ENCODE data around the gene TMPRSS6. TPM values are rescaled to one million over a fixed set of nuclear protein-coding genes. Genes with fewer than 3 reads are reported as not detected.

The TMPRSS6 gene
- total and polyA plus RNA-seq, 2 donors, result 0.04 TPM; not detected in 1

DNA sequence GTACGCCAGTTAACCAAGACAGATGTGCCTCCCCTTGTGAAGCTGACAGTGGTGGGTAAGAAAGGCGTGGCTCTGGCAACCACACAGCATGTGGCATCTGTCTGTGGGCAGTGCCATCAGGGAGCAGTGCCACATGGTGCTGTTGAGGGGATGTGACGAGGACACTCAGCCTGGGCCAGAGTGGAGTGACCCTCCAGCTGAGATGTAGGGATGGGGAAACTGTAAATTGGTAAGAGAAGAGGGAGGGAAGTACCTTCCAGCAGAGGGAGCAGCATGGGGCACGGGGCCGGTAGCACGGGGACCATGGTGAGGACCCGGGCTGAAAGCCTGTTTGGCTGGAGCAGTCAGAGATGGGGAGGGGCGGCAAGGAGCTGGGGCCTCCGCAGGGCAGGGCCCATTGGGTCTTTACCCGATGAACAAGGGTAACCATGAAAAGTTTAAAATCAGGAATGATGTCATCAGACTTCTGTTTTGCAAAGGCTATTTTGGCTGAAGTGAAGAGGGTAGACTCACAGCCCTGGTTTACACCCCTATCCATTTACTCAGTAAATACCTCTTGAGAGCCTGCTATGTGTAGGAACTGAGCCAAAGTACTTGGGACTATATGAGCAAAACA, 10.4 kb downstream of the TMPRSS6 start:
- 49% methylated on average over 10 of the region's 10 CpGs for WGBS
- Histone ChIP-seq H3K27ac (ENCODE audit: low read depth) (no peak overlapping the region), H3K36me3 (ENCODE audit: insufficient read depth) (no peaks in the 10 kb centered on the region), H3K4me3 (ENCODE audit: low read depth, low read length) (no peak overlapping the region), H3K4me1 (ENCODE audit: insufficient read depth) (no peaks in the 10 kb centered on the region)
- no peak for DNase-seq (ENCODE audit: extremely low spot score)

DNA sequence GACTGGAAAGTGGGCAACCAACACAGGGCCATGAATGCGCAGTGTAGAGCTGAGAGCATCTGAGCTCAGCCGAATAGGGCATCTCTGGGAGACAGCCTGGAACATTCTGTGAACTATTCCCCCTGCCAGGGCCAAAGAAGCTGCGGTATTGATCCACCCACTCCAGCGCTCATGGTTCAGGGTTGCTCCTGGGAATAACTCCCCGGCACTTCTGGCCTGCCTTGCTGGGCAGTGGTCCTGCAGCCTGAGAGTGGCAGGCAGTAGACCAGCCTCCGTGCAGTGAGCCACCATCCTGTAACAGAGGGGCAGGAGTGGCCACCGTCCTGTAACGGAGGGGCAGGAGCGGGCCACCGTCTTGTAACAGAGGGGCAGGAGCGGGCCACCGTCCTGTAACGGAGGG, 12.2 kb downstream of the TMPRSS6 start:
- WGBS, result 58% methylated on average over 13 of the region's 13 CpGs
- Histone ChIP-seq H3K27ac (ENCODE audit: low read depth) (no peak overlapping the region), H3K4me3 (ENCODE audit: low read depth, low read length) (no peak overlapping the region), H3K36me3 (ENCODE audit: insufficient read depth) (no peaks in the 10 kb centered on the region), H3K4me1 (ENCODE audit: insufficient read depth) (no peaks in the 10 kb centered on the region)
- DNase-seq (ENCODE audit: extremely low spot score), result no peak

DNA sequence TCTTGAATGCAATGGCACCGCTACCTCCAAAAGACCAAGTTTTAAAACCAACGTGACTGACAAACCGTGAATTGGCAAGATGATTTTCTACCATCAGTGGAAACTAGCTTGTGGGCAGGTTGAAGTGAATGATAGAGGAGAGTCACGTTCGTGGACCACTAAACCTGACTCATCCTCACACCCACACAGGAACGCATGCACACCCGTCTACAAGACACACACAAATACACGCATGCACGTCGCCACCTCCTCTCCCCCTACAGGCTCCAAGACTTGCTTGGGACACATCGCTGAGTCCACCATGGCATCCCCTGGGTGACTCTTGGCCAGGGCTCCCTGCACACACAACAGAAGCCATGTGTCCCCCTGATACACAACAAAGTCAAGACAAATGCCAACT, 14.4 kb downstream of the TMPRSS6 start:
- 80% methylated on average over 11 of the region's 11 CpGs for WGBS
- H3K36me3 ChIP-seq (ENCODE audit: insufficient read depth), result no peaks in the 10 kb centered on the region
- H3K4me1 ChIP-seq (ENCODE audit: insufficient read depth), result no peaks in the 10 kb centered on the region
- no peak overlapping the region for H3K27ac ChIP-seq (ENCODE audit: low read depth)
- DNase-seq (ENCODE audit: extremely low spot score), result no peak
- H3K4me3 ChIP-seq (ENCODE audit: low read depth, low read length), result no peak overlapping the region

DNA sequence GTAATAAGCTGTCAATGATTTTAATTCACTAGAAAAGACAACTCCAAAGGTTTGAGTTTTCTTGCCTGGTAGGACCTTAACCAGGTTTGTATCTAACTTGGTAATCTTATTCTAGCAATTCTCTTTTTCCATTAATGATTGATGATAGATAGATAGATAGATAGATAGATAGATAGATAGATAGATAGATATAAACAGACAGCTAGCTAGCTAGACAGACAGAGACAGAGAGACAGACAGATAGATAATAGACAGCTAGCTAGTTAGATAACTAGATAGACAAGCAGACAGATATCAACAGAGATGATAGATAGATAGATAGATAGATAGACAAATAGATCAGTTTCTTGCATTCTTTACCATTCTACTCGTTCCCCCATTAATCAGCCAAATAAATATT, 15.3 kb downstream of the TMPRSS6 start:
- Histone ChIP-seq H3K4me3 (ENCODE audit: low read depth, low read length) (no peak overlapping the region), H3K36me3 (ENCODE audit: insufficient read depth) (no peaks in the 10 kb centered on the region), H3K27ac (ENCODE audit: low read depth) (no peak overlapping the region), H3K4me1 (ENCODE audit: insufficient read depth) (no peaks in the 10 kb centered on the region)
- WGBS, result 60% methylated on average over 1 of the region's 1 CpG
- no peak for DNase-seq (ENCODE audit: extremely low spot score)

DNA sequence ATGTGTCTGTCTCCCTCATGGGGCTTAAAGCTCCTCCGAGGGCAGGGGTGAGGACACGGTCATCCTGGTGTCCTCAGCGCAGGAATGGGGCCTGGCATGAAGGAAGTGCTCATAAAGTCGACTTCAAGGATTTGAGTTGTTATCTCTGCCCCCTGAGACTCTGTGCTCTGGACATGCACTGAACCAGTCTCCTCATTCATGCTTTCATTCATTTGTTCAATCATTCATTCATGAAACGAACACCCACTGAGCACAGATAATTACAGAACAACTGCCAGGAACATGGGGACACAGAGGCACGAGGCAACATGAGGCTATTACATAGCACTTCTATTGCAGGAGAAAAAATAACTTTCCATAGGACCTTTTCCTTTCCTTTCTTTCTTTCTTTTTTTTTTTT, 16.5 kb downstream of the TMPRSS6 start:
- 36% methylated on average over 6 of the region's 6 CpGs for WGBS
- H3K4me3 ChIP-seq (ENCODE audit: low read depth, low read length), result no peak overlapping the region
- no peak overlapping the region for H3K27ac ChIP-seq (ENCODE audit: low read depth)

DNA sequence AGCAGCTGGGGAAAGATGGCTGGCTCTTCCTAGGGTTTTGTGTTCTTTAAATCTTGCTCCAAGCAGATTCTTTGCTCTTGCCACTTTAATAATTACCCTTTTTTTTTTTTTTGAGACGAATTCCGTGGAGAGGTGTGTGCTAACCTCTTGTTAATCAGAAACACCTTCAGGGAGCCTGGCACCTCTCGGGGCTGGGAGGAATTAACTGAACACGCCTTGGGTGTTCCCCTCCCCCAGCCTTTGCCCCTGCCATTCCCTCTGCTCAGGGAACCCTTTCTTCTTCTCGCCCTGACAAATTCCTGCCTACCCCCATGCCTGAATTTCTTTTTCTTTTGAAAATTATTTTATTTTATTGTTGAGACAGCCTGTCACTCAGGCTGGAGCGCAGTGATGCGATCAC, 17.5 kb downstream of the TMPRSS6 start:
- Histone ChIP-seq H3K27ac (ENCODE audit: low read depth) (no peak overlapping the region), H3K4me1 (ENCODE audit: insufficient read depth) (no peaks in the 10 kb centered on the region), H3K4me3 (ENCODE audit: low read depth, low read length) (no peak overlapping the region), H3K36me3 (ENCODE audit: insufficient read depth) (no peaks in the 10 kb centered on the region)
- no peak for DNase-seq (ENCODE audit: extremely low spot score)
- WGBS, result 73% methylated on average over 7 of the region's 7 CpGs

More for the DNA sequence above, 16.5 kb downstream of the TMPRSS6 start:
- no peak for DNase-seq (ENCODE audit: extremely low spot score)
- H3K4me1 ChIP-seq (ENCODE audit: insufficient read depth), result no peaks in the 10 kb centered on the region
- H3K36me3 ChIP-seq (ENCODE audit: insufficient read depth), result no peaks in the 10 kb centered on the region

DNA sequence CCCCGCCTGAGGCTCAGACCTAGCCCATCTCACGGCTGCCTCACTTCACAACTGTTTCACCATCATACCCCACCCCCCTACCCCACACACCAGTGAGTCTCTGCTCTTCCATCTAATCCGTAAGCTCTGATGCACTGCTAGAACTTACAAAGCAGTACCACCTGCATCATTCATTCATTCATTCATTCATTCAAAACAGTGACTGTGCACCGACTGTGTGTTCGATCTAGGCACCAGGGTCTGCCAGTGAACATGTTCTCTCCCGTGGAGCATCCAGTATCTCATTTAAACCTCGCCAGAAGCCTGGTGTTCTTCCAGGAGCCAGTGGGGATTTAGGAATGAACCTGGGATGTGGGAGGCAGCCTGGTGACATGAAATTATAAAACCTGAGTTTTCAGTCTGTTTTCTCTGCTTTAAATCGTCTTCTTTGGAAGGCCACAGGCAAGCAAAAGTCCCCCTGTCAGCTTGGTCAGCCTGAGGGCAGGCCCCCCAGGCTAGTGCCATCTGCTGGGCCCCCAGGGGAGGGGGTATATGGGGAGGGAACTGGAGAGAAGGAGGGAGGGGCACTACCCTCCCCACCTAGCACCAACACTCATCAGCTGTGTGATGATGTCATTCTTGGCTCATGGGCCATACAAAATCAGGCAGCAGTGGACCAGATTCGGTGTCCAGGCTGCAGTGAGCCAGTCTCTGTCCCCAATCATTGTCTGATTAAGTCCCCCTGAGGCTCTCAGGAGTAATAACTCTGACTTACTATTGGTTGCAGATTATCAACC, 18.4 kb downstream of the TMPRSS6 start:
- H3K27ac ChIP-seq (ENCODE audit: low read depth), result no peak overlapping the region
- no peaks in the 10 kb centered on the region for H3K36me3 ChIP-seq (ENCODE audit: insufficient read depth)
- H3K4me1 ChIP-seq (ENCODE audit: insufficient read depth), result no peaks in the 10 kb centered on the region
- no peak for DNase-seq (ENCODE audit: extremely low spot score)
- 68% methylated on average over 9 of the region's 9 CpGs for WGBS
- no peak overlapping the region for H3K4me3 ChIP-seq (ENCODE audit: low read depth, low read length)

DNA sequence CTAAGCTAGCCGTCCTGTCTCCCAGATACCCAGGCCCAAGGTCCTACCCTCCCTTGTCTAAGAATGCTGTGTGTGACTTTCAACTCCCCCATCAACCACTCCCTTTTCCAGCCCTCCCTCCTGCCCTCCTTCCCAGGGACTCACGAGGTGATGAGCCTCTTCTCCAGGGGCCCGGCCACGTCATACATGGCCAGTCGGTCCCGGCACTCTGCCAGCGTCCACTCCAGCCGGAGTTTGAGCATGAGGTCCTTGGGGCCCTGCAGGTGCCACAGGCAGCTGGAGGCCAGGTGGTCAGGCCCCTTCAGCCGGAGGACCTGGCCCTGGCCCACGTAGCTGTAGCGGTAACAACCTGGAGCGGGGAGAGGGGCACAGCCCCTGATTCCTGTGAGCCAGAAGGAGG, 20.1 kb downstream of the TMPRSS6 start:
- H3K36me3 ChIP-seq (ENCODE audit: insufficient read depth), result no peaks in the 10 kb centered on the region
- WGBS, result 61% methylated on average over 12 of the region's 12 CpGs
- no peak for DNase-seq (ENCODE audit: extremely low spot score)
- no peak overlapping the region for H3K27ac ChIP-seq (ENCODE audit: low read depth)
- H3K4me1 ChIP-seq (ENCODE audit: insufficient read depth), result no peaks in the 10 kb centered on the region
- H3K4me3 ChIP-seq (ENCODE audit: low read depth, low read length), result no peak overlapping the region

DNA sequence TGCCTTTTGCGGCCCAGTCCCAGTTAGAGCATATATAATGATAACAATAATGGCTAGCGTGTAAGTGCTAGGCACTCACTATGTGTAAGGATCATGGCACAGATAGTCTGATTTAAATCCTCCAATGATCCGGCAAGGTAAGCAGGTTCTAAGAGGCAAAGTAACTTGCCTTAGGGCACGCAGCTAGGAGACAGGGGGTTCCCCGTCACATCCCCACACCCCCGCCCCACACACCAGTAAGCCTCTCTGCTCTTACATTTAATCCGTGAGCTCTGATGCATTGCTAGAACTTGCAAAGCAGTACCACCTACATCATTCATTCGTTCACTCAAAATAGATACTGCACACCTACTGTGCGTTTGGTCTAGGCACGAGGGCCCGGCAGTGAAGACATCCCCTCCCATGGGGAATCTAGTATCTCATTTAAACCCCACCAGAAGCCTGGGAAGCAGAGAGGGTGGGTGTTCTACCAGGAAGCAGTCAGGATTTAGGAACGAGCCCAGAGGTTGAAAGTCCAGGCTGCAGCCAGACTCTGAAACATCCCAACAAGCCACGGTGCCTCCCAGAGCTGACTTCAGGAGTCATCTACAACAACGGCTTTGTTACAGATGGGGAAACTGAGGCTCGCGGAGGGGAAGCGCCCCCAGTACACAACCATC, 20.6 kb downstream of the TMPRSS6 start:
- Histone ChIP-seq H3K4me1 (ENCODE audit: insufficient read depth) (no peaks in the 10 kb centered on the region), H3K36me3 (ENCODE audit: insufficient read depth) (no peaks in the 10 kb centered on the region), H3K4me3 (ENCODE audit: low read depth, low read length) (no peak overlapping the region), H3K27ac (ENCODE audit: low read depth) (no peak overlapping the region)
- WGBS, result 80% methylated on average over 17 of the region's 17 CpGs
- DNase-seq (ENCODE audit: extremely low spot score), result no peak

DNA sequence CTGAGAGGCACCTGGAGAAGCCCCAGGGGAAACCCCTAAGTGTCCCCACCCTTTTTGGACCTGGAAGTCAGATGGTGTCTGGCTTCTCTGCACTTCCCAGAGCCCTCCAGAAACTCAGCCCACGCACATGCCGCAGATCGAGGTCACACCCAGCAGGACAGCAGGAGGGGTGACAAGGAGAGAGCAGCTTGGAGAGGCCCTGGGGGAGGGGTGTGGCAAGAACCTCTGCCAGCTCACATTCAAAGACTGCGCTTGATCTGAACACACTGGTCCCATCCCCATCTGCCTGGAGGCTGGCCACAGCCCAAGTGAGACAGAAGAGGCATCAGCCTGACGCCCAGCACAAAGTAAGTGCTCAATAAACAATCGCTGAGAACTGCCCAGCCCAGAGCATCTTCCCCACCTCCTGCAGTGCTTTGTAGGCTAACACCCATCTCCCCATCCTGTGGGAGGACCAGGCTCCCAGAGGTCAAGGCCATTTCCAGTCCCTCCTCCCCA, 21.4 kb downstream of the TMPRSS6 start:
- Histone ChIP-seq H3K27ac (ENCODE audit: low read depth) (no peak overlapping the region), H3K36me3 (ENCODE audit: insufficient read depth) (no peaks in the 10 kb centered on the region), H3K4me1 (ENCODE audit: insufficient read depth) (no peaks in the 10 kb centered on the region), H3K4me3 (ENCODE audit: low read depth, low read length) (no peak overlapping the region)
- no peak for DNase-seq (ENCODE audit: extremely low spot score)
- 32% methylated on average over 6 of the region's 6 CpGs for WGBS

DNA sequence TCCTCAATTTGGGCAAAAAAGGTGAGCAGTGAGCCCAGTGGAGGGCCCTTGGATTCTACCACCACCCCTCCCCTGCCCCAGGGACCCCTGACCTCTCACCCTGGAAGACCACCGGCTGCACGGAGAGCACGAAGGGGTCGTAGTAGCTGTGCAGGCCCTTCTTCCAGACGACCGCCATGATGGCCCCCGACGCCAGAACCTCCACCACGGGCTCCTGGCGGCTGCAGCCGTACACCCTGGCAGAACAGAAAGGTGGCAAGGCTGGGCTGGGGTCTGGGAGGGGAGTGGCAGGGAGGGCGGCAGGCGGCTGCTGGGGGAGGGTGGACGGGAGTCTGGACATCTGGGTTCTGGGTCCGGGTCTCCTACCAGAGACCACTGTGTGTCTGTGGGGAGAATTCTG, 23.3 kb downstream of the TMPRSS6 start:
- no peaks in the 10 kb centered on the region for H3K36me3 ChIP-seq (ENCODE audit: insufficient read depth)
- 66% methylated on average over 15 of the region's 15 CpGs for WGBS
- H3K27ac ChIP-seq (ENCODE audit: low read depth), result no peak overlapping the region
- DNase-seq (ENCODE audit: extremely low spot score), result no peak
- H3K4me1 ChIP-seq (ENCODE audit: insufficient read depth), result no peaks in the 10 kb centered on the region
- H3K4me3 ChIP-seq (ENCODE audit: low read depth, low read length), result no peak overlapping the region

DNA sequence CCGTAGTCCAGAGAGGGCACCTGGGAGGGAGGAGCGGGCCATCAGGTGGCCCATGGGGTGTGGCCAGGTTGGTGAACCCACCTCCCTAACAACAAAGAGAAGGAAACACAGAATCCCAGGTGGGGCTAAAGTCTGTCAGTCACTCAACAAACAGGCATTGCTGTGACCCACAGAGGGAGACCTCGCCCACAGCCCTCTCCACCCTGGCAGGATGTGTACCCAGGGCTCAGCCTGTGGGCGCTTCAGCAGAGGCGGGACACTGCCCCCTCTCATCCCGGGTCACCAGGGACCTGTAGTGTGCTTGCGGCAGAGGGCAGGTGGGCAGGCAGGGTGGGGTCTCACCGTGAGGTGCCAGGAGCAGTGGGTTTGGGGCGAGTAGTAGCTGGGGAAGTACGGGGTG, 25.1 kb downstream of the TMPRSS6 start:
- WGBS, result 88% methylated on average over 10 of the region's 10 CpGs
- H3K27ac ChIP-seq (ENCODE audit: low read depth), result no peak overlapping the region
- DNase-seq (ENCODE audit: extremely low spot score), result no peak
- H3K4me3 ChIP-seq (ENCODE audit: low read depth, low read length), result no peak overlapping the region
- no peaks in the 10 kb centered on the region for H3K36me3 ChIP-seq (ENCODE audit: insufficient read depth)
- no peaks in the 10 kb centered on the region for H3K4me1 ChIP-seq (ENCODE audit: insufficient read depth)

DNA sequence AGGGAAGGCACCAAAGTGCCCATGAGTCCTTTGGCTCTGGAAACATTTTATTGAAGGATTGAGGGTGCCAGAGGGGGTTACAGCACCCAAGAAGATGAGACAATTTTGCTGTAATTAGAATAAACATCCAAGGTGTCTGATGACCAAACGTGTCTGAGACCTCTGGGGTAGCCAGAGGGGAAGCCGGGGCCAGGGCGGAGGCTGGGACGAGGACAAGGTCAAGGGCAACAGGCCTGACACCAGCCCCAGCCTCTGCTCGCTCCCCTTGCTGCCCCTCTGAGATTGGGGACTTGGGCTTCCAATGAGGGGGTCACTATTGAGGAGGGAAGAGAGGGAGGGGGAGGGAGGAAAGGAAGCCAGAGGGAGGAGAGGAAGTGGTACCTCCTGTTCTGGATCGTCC, 25.6 kb downstream of the TMPRSS6 start:
- WGBS, result 86% methylated on average over 6 of the region's 6 CpGs
- Histone ChIP-seq H3K36me3 (ENCODE audit: insufficient read depth) (no peaks in the 10 kb centered on the region), H3K4me1 (ENCODE audit: insufficient read depth) (no peaks in the 10 kb centered on the region), H3K27ac (ENCODE audit: low read depth) (no peak overlapping the region), H3K4me3 (ENCODE audit: low read depth, low read length) (no peak overlapping the region)
- DNase-seq (ENCODE audit: extremely low spot score), result no peak
